ENCODE data around the gene WHRN.

WHRN gene

GRCh38 chr9:114448706-114449105 is 56.6 kb downstream of the WHRN start:
- no peak for TF ChIP-seq L3MBTL2 (conservative IDR thresholded peaks at IDR 0.05)
- no peak for TF ChIP-seq CTBP1 (IDR thresholded peaks at IDR 0.05; ENCODE audit: borderline replicate concordance)
- no peak for TF ChIP-seq ELF4 (IDR thresholded peaks at IDR 0.05)
- TF ChIP-seq NFRKB (IDR thresholded peaks at IDR 0.05): no peak
- no peak for TF ChIP-seq PKNOX1 (IDR thresholded peaks at IDR 0.05)
- no peak for TF ChIP-seq ZNF384 (IDR thresholded peaks at IDR 0.05)
- no peak for TF ChIP-seq FOXK2 (IDR thresholded peaks at IDR 0.05)
- no peak for TF ChIP-seq BHLHE40 (IDR thresholded peaks at IDR 0.05; ENCODE audit: borderline replicate concordance)
- ChIA-PET CTCF (no interaction called here), POLR2A (no interaction called here)
- no peak for DNase-seq (ENCODE audit: extremely low spot score)

GRCh38 chr9:114446672-114447450 is 58.4 kb downstream of the WHRN start:
- CTCF ChIA-PET: interaction anchor here (1.2 kb wide), 1 partner anchor 207 kb away, joined by 4 read pairs; no protein-coding TSS in a partner anchor

GRCh38 chr9:114446036-114446435 is 59.2 kb downstream of the WHRN start:
- ChIA-PET CTCF (interaction anchor here (1.2 kb wide), 1 partner anchor 207 kb away, joined by 4 read pairs; no protein-coding TSS in a partner anchor), POLR2A (no interaction called here)
- TF ChIP-seq LEF1 (IDR thresholded peaks at IDR 0.05; ENCODE audit: borderline replicate concordance) (no peak), CTBP1 (IDR thresholded peaks at IDR 0.05; ENCODE audit: borderline replicate concordance) (no peak), FOXK2 (IDR thresholded peaks at IDR 0.05) (no peak), NFRKB (IDR thresholded peaks at IDR 0.05) (no peak), PKNOX1 (IDR thresholded peaks at IDR 0.05) (no peak), SP1 (IDR thresholded peaks at IDR 0.05) (no peak), FOXA1 (IDR thresholded peaks at IDR 0.05) (no peak), HDGF (IDR thresholded peaks at IDR 0.05; ENCODE audit: borderline replicate concordance) (no peak), ELF4 (IDR thresholded peaks at IDR 0.05) (no peak)
- DNase-seq (ENCODE audit: extremely low spot score): no peak

More at GRCh38 chr9:114446672-114447450, 58.4 kb downstream of the WHRN start:
- POLR2A ChIA-PET: no interaction called here
- DNase-seq (ENCODE audit: extremely low spot score): no peak
- TF ChIP-seq BHLHE40 (IDR thresholded peaks at IDR 0.05; ENCODE audit: borderline replicate concordance): no peak
- TF ChIP-seq SP1 (IDR thresholded peaks at IDR 0.05): no peak
- no peak for TF ChIP-seq PKNOX1 (IDR thresholded peaks at IDR 0.05)
- TF ChIP-seq TARDBP (IDR thresholded peaks at IDR 0.05): no peak
- no peak for TF ChIP-seq FOXK2 (IDR thresholded peaks at IDR 0.05)
- no peak for TF ChIP-seq FOXA1 (IDR thresholded peaks at IDR 0.05)
- TF ChIP-seq L3MBTL2 (conservative IDR thresholded peaks at IDR 0.05): no peak
- TF ChIP-seq FOXM1 (IDR thresholded peaks at IDR 0.05; ENCODE audit: borderline replicate concordance): no peak
- no peak for TF ChIP-seq ARNT (IDR thresholded peaks at IDR 0.05)
- TF ChIP-seq HDGF (IDR thresholded peaks at IDR 0.05; ENCODE audit: borderline replicate concordance): no peak
- TF ChIP-seq CTBP1 (IDR thresholded peaks at IDR 0.05; ENCODE audit: borderline replicate concordance): no peak
- no peak for TF ChIP-seq ELF4 (IDR thresholded peaks at IDR 0.05)
- TF ChIP-seq LEF1 (IDR thresholded peaks at IDR 0.05; ENCODE audit: borderline replicate concordance): no peak
- no peak for TF ChIP-seq ZNF384 (IDR thresholded peaks at IDR 0.05)
- no peak for TF ChIP-seq SUZ12 (IDR thresholded peaks at IDR 0.05)

- DNase-seq (ENCODE audit: extremely low spot score): no peak
- no peak for TF ChIP-seq NFRKB (IDR thresholded peaks at IDR 0.05)
- no peak for TF ChIP-seq CTBP1 (IDR thresholded peaks at IDR 0.05; ENCODE audit: borderline replicate concordance)
- no peak for TF ChIP-seq SP1 (IDR thresholded peaks at IDR 0.05)
- no peak for TF ChIP-seq PKNOX1 (IDR thresholded peaks at IDR 0.05)
- TF ChIP-seq L3MBTL2 (conservative IDR thresholded peaks at IDR 0.05): no peak
- no peak for TF ChIP-seq ARNT (IDR thresholded peaks at IDR 0.05)
- no peak for TF ChIP-seq BHLHE40 (IDR thresholded peaks at IDR 0.05; ENCODE audit: borderline replicate concordance)
- TF ChIP-seq FOXM1 (IDR thresholded peaks at IDR 0.05; ENCODE audit: borderline replicate concordance): no peak
- TF ChIP-seq ZNF384 (IDR thresholded peaks at IDR 0.05): no peak
- no peak for TF ChIP-seq SUZ12 (IDR thresholded peaks at IDR 0.05)
- POLR2A ChIA-PET: no interaction called here
- CTCF ChIA-PET: no interaction called here
Measured at GRCh38 chr9:114445616-114446015, 59.7 kb downstream of the WHRN start.

GRCh38 chr9:114442022-114442421 is 63.3 kb downstream of the WHRN start:
- CTCF ChIA-PET: no interaction called here
- no peak for TF ChIP-seq L3MBTL2 (conservative IDR thresholded peaks at IDR 0.05)
- TF ChIP-seq SUZ12 (IDR thresholded peaks at IDR 0.05): no peak
- no peak for TF ChIP-seq ELF4 (IDR thresholded peaks at IDR 0.05)
- TF ChIP-seq ZNF384 (IDR thresholded peaks at IDR 0.05): no peak
- TF ChIP-seq FOXK2 (IDR thresholded peaks at IDR 0.05): no peak
- TF ChIP-seq FOXA1 (IDR thresholded peaks at IDR 0.05): no peak
- TF ChIP-seq CTBP1 (IDR thresholded peaks at IDR 0.05; ENCODE audit: borderline replicate concordance): no peak
- TF ChIP-seq HDGF (IDR thresholded peaks at IDR 0.05; ENCODE audit: borderline replicate concordance): no peak
- no peak for TF ChIP-seq NFRKB (IDR thresholded peaks at IDR 0.05)
- TF ChIP-seq TARDBP (IDR thresholded peaks at IDR 0.05): no peak
- TF ChIP-seq PKNOX1 (IDR thresholded peaks at IDR 0.05): no peak
- no peak for TF ChIP-seq LEF1 (IDR thresholded peaks at IDR 0.05; ENCODE audit: borderline replicate concordance)

More at GRCh38 chr9:114442022-114442421, 63.3 kb downstream of the WHRN start:
- DNase-seq (ENCODE audit: extremely low spot score): no peak
- POLR2A ChIA-PET: no interaction called here

All from HEK293T (cell line).